ENCODE measurements around the gene ZAP70.
"Not testable (repeated sequence)": the region's sequence is repeated elsewhere in the genome, so short reads cannot be mapped to it uniquely, and the experiment has no call there.

Gene ZAP70

DNA sequence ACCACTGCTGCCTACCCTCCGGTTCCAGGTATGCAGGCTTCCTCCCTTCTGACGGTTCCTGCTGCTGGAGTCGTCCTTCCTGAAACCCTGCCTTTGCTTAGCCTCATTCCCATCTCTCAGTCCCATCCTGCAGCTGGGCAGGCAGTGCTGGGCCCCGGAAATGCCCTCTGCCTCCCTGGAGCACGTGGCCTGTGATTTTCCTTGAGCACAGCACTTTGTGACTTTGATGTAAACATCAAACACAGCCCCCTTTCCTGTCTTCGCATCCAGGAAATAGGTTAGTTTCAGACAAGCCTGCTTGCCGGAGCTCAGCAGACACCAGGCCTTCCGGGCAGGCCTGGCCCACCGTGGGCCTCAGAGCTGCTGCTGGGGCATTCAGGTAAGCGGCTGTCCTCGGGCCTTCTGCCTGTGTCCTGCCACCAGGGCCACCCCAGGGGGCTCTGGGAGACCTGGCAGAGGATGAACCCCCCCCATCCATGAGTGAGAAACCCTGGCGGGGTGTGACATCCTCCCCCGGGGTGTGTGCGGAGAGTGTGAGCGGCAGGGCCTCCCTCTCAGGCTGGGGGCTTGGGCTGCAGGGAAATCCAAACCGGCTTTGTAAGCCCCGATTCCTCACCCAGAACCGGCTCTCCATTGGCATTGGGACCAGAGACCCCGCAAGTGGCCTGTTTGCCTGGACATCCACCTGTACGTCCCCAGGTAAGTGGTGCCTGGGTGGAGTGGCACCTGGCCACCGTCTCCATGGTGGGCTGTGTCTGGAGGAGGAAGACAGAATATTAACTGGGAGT, at the start of gene ZAP70:
TSS of gene ZAP70 (plus strand) at position 281 of the 788 bp plus-strand sequence. CDS start 10,461 bp downstream, outside the sequence.
- Histone ChIP-seq H3K9ac (ENCODE audit: low read depth, low read length) (no peak within 1 kb of the TSS), H3K9me3 (ENCODE audit: control insufficient read depth, insufficient read depth, low read length) (no peaks in the 10 kb centered on the region), H3K27me3 (ENCODE audit: control insufficient read depth, insufficient read depth, low read length) (no peaks in the 10 kb centered on the region), H3K27ac (ENCODE audit: low read depth, low read length) (no peak within 1 kb of the TSS), H3K4me1 (ENCODE audit: control insufficient read depth, insufficient read depth, low read length) (no peaks in the 10 kb centered on the region), H3K36me3 (ENCODE audit: control insufficient read depth, insufficient read depth, low read length) (no peaks in the 10 kb centered on the region), H3K4me3 (ENCODE audit: low read depth, low read length) (no peak within 1 kb of the TSS)

DNA sequence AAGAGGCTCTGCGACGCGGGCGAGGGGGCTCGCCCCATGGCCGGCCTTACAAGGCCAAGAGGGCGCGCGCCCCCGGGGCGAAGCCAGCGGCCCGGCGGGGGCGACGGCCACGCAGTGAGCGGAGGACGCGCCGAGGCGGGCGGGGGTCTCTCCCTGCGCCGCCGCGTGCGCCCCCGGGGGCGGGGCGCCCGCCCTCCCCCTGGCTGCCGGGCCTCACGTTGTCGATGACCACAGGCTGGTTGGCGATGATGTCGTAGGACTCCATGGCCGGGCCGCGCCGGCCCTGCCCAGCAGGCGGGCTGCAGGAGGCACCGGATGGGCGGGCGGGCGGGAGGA, 49.8 kb upstream of the ZAP70 start:
- peaks cover 20% of the 10 kb centered on the region for H3K36me3 ChIP-seq (ENCODE audit: control insufficient read depth, insufficient read depth, low read length)
- peak overlapping the region; percentile 87 for H3K4me3 ChIP-seq (ENCODE audit: low read depth, low read length)
- peak overlapping the region; percentile 91 for H3K27ac ChIP-seq (ENCODE audit: low read depth, low read length)
- H3K9me3 ChIP-seq (ENCODE audit: control insufficient read depth, insufficient read depth, low read length), result no peaks in the 10 kb centered on the region
- H3K9ac ChIP-seq (ENCODE audit: low read depth, low read length), result peak overlapping the region; percentile 63
- peaks cover 17% of the 10 kb centered on the region; the same call in 1 of the 2 replicates for H3K4me1 ChIP-seq (ENCODE audit: control insufficient read depth, insufficient read depth, low read length)
- H3K27me3 ChIP-seq (ENCODE audit: control insufficient read depth, insufficient read depth, low read length), result no peaks in the 10 kb centered on the region

DNA sequence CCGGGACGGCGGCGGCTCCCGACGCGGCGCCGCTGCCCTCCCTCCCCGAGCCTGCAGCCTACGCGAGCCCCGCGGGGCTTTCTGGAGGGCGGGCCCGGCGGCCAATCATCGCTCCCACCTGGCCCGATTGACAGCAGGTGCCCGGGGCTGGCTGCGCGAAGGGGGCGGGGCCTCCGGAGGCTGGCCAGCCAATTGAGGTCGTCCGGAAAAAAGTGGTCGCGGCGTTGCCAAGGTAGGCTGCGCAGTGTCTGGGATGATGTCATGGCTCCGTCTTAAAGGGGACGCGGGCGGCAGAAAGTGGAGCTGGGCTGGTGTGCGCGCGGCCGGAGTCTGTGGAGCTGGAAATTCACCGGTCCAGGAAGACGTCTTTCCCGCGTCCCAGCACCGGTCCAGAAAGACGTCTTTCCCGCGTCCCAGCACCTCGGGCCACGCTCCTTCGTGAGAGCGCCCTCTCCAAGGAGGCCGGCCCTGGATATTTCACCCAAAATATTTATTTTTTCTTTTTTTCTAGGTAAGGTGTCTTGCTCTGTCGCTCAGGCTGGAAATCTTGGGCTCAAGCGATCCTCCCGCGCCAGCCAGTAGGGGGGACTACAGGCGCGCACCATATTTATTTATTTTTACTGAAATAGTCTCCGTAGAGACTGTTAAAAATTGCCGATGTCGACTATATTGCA, 49.3 kb upstream of the ZAP70 start, which contains the start of gene ACTR1B:
TSS of gene ACTR1B (minus strand) at position 83 of the 674 bp plus-strand sequence. CDS start 154 bp downstream, outside the sequence.
- Histone ChIP-seq H3K36me3 (ENCODE audit: control insufficient read depth, insufficient read depth, low read length) (peaks cover 15% of the 10 kb centered on the region), H3K4me1 (ENCODE audit: control insufficient read depth, insufficient read depth, low read length) (peaks cover 17% of the 10 kb centered on the region; the same call in 1 of the 2 replicates), H3K4me3 (ENCODE audit: low read depth, low read length) (peak within 1 kb of the TSS; percentile 87), H3K9me3 (ENCODE audit: control insufficient read depth, insufficient read depth, low read length) (no peaks in the 10 kb centered on the region), H3K9ac (ENCODE audit: low read depth, low read length) (peak within 1 kb of the TSS; percentile 97), H3K27me3 (ENCODE audit: control insufficient read depth, insufficient read depth, low read length) (no peaks in the 10 kb centered on the region), H3K27ac (ENCODE audit: low read depth, low read length) (peak within 1 kb of the TSS; percentile 91)

DNA sequence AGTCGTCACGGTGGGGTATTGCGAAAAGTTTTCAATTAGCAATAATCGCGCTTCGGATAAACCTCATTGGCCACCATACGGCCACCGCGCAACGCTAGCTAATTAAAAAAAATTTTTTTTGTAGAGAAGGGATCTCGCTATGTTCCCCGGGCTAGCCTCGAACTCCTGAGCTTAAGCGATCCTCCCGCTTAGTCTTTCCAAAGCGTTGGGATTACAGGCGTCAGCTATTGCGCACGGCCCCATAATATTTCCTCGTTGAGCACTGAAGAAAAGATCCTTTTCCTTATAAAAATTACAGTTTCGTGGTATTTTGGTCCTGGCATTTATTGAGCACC, 48.8 kb upstream of the ZAP70 start:
- H3K36me3 ChIP-seq (ENCODE audit: control insufficient read depth, insufficient read depth, low read length), result peaks cover 11% of the 10 kb centered on the region
- no peaks in the 10 kb centered on the region for H3K9me3 ChIP-seq (ENCODE audit: control insufficient read depth, insufficient read depth, low read length)
- H3K27ac ChIP-seq (ENCODE audit: low read depth, low read length), result peak overlapping the region; percentile 91
- no peaks in the 10 kb centered on the region for H3K27me3 ChIP-seq (ENCODE audit: control insufficient read depth, insufficient read depth, low read length)
- H3K4me1 ChIP-seq (ENCODE audit: control insufficient read depth, insufficient read depth, low read length), result peaks cover 17% of the 10 kb centered on the region; the same call in 1 of the 2 replicates
- H3K9ac ChIP-seq (ENCODE audit: low read depth, low read length), result peak overlapping the region; percentile 97
- peak overlapping the region; percentile 80 for H3K4me3 ChIP-seq (ENCODE audit: low read depth, low read length)

DNA sequence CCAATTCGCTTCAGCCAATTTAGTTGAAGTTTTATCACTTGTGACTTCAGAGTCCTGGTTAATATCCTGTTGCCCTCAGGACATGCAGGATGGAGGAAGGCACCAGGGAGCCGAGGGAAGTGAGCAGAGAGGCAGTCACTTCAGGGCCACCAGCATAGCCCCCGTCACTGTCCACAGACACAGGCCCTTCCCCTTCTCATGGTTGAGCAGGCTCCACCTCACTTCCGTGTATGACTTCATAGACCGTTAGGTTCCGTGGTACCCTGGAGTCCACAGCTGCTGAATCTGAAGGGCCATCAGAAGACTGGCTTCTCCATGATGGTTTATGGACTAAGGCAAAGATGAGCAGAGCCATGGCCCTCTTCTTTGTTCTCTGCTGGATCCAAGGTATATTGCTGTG, 43.9 kb upstream of the ZAP70 start, which contains the start of gene C2orf92:
TSS of gene C2orf92 (plus strand) at position 266 of the 400 bp plus-strand sequence. CDS start at position 342, 76 bp downstream.
- Histone ChIP-seq H3K27ac (ENCODE audit: low read depth, low read length) (no peak within 1 kb of the TSS), H3K9me3 (ENCODE audit: control insufficient read depth, insufficient read depth, low read length) (no peaks in the 10 kb centered on the region), H3K9ac (ENCODE audit: low read depth, low read length) (no peak within 1 kb of the TSS), H3K36me3 (ENCODE audit: control insufficient read depth, insufficient read depth, low read length) (no peaks in the 10 kb centered on the region), H3K27me3 (ENCODE audit: control insufficient read depth, insufficient read depth, low read length) (no peaks in the 10 kb centered on the region), H3K4me1 (ENCODE audit: control insufficient read depth, insufficient read depth, low read length) (0 out of 2 replicates have a peak, but pooled peaks cover 6% of the 10 kb centered on the region), H3K4me3 (ENCODE audit: low read depth, low read length) (no peak within 1 kb of the TSS)

DNA sequence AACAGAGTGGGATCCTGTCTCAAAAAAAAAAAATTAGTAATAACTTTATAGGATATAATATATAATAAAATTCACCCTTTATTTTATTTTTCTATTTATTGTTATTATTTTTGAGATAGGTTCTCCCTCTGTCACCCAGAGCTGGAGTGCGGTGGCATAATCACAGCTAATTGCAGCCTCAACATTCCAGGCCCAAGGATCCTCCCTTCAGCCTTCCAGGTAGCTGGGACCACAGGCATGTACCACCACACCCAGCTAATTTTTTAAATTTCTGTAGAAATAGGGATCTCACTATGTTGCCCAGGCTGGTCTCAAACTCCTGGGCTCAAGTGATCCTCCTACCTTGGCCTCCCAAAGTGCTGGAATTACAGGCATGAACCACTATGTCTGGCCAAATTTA, 42.9 kb upstream of the ZAP70 start:
- no peak overlapping the region for H3K9ac ChIP-seq (ENCODE audit: low read depth, low read length)
- H3K4me1 ChIP-seq (ENCODE audit: control insufficient read depth, insufficient read depth, low read length), result peaks cover 7% of the 10 kb centered on the region
- H3K9me3 ChIP-seq (ENCODE audit: control insufficient read depth, insufficient read depth, low read length), result no peaks in the 10 kb centered on the region

DNA sequence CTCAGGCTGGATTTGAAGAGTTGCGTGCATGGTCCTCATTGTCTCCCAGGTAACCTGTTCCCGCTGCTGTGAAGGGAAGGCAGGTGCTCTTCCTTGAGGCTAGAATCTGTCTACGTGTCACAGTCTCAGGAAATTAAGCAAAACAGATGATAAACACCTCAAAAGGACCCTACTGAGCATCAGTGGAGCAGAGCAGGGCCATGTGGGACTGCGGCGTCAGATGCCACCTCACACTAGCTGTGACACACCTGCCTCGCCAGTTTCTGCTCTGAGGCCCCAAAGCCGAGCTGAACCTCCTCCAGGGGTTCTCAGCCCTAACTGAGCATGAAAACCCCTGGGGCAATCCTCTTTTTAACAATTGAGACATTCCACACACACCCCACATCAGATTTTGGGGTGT, 41.9 kb upstream of the ZAP70 start:
- Histone ChIP-seq H3K36me3 (ENCODE audit: control insufficient read depth, insufficient read depth, low read length) (no peaks in the 10 kb centered on the region), H3K27ac (ENCODE audit: low read depth, low read length) (no peak overlapping the region), H3K4me3 (ENCODE audit: low read depth, low read length) (no peak overlapping the region), H3K27me3 (ENCODE audit: control insufficient read depth, insufficient read depth, low read length) (no peaks in the 10 kb centered on the region), H3K9ac (ENCODE audit: low read depth, low read length) (no peak overlapping the region), H3K9me3 (ENCODE audit: control insufficient read depth, insufficient read depth, low read length) (no peaks in the 10 kb centered on the region), H3K4me1 (ENCODE audit: control insufficient read depth, insufficient read depth, low read length) (peaks cover 13% of the 10 kb centered on the region)

More for the DNA sequence above, 42.9 kb upstream of the ZAP70 start:
- H3K36me3 ChIP-seq (ENCODE audit: control insufficient read depth, insufficient read depth, low read length), result no peaks in the 10 kb centered on the region
- no peaks in the 10 kb centered on the region for H3K27me3 ChIP-seq (ENCODE audit: control insufficient read depth, insufficient read depth, low read length)
- H3K27ac ChIP-seq (ENCODE audit: low read depth, low read length), result no peak overlapping the region
- H3K4me3 ChIP-seq (ENCODE audit: low read depth, low read length), result no peak overlapping the region

DNA sequence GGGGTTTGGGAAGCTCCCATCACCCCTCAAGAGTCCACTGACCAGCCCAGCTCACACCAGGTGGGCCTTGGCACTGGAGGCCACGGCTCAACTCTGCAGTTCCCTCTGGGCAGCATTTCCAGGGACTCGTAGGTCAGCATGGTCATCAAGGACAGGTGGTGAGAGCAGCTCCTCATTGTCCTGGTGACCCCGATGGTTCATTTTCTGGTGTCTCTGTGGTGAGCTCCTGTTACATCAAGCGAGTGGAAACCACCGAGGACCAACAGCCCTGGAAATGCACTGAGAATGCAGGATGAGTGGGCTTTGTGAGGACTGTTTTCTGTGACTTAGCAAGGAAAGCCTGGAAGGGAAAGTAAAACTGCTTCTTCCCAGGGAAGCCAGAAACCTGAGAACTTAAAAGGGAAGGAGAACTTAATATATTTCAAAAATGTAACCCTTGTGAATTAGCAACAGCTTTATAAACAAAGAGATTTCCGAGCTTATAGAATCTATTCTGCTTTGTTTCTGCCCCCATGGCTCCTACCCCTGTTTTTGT, 40.7 kb upstream of the ZAP70 start:
- H3K36me3 ChIP-seq (ENCODE audit: control insufficient read depth, insufficient read depth, low read length); H3K4me3 ChIP-seq (ENCODE audit: low read depth, low read length); H3K27me3 ChIP-seq (ENCODE audit: control insufficient read depth, insufficient read depth, low read length); H3K9ac ChIP-seq (ENCODE audit: low read depth, low read length); H3K27ac ChIP-seq (ENCODE audit: low read depth, low read length); H3K9me3 ChIP-seq (ENCODE audit: control insufficient read depth, insufficient read depth, low read length): not testable (repeated sequence)
- H3K4me1 ChIP-seq (ENCODE audit: control insufficient read depth, insufficient read depth, low read length), result peaks cover 13% of the 10 kb centered on the region

DNA sequence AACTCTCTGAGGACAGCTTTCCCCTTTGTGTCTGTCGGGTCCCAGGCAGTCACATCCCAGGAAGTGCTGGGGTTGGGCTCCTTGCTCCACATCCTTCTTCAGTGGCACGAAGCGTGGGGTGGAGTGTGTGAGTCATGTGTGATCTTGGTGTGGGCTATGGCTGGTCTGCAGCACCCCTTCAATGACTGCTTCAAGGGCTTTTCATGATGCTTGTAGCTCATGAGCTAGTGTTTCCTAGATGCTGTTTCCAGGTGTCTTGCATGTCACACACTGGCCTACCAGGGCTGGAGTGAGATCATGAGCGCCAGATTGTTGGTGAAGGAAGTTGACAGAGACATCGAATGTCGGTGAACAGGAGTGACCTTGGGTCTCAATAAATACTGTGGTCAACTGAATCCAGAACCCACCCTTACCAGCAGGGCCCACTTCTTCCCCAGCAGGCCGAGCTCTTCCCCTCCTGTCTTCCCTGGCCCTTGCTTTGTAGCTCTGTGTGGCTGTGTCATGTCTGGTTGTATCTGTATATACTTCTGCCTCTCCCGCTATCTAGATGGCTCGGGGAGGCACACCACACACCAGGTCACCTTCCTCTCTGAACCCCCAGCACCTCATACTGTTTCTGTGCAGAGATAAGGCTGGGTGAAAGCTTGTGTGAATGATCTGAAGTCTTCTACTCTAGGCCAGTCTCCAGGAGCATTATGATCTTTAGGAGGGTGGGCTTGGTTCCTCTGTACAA, 40.0 kb upstream of the ZAP70 start:
- H3K27ac ChIP-seq (ENCODE audit: low read depth, low read length), result no peak overlapping the region
- peaks cover 13% of the 10 kb centered on the region for H3K4me1 ChIP-seq (ENCODE audit: control insufficient read depth, insufficient read depth, low read length)
- no peaks in the 10 kb centered on the region for H3K36me3 ChIP-seq (ENCODE audit: control insufficient read depth, insufficient read depth, low read length)
- H3K27me3 ChIP-seq (ENCODE audit: control insufficient read depth, insufficient read depth, low read length), result no peaks in the 10 kb centered on the region
- no peaks in the 10 kb centered on the region for H3K9me3 ChIP-seq (ENCODE audit: control insufficient read depth, insufficient read depth, low read length)
- H3K9ac ChIP-seq (ENCODE audit: low read depth, low read length), result no peak overlapping the region
- H3K4me3 ChIP-seq (ENCODE audit: low read depth, low read length), result no peak overlapping the region

DNA sequence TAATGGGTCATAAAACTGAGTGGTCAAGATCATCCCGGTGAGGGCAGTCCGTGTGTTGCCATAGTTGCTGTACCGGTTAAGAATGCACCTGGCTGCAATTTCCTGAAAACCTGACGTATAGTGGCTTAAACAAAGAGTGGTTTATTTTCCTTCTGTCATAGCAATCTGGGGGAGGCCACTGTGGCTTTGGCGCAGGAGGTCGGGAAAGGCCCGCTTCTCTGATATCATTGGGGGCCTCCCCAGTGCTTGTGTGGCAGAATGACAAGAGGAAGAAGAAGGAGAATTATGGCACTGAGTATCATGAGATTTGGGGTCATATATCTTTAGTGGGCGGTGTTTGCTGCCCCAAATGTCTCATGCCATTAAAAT, 39.5 kb upstream of the ZAP70 start:
- H3K9ac ChIP-seq (ENCODE audit: low read depth, low read length), result no peak overlapping the region
- no peak overlapping the region for H3K27ac ChIP-seq (ENCODE audit: low read depth, low read length)
- H3K4me3 ChIP-seq (ENCODE audit: low read depth, low read length), result no peak overlapping the region
- no peaks in the 10 kb centered on the region for H3K27me3 ChIP-seq (ENCODE audit: control insufficient read depth, insufficient read depth, low read length)
- no peaks in the 10 kb centered on the region for H3K36me3 ChIP-seq (ENCODE audit: control insufficient read depth, insufficient read depth, low read length)
- peaks cover 13% of the 10 kb centered on the region for H3K4me1 ChIP-seq (ENCODE audit: control insufficient read depth, insufficient read depth, low read length)
- H3K9me3 ChIP-seq (ENCODE audit: control insufficient read depth, insufficient read depth, low read length), result no peaks in the 10 kb centered on the region
